SHP77 treated with DMSO at 0.1 percent for 48 hours (cell line): ENCODE results near the gene ZNF524.
A peak's percentile ranks its signal among the peaks of the same experiment; 100 is the strongest.

Experiments
- DNase-seq: peaks from one replicate; lab custom pipeline; 2025; lab: John Stamatoyannopoulos, UW

The ZNF524 gene

GRCh38 chr19:55602104-55603001 lies 2.3 kb downstream of the ZNF524 start:
- DNase-seq: no peak

- DNase-seq: no peak
Observed at GRCh38 chr19:55603115-55603514, 3.0 kb downstream of the ZNF524 start.

- DNase-seq: no peak
Observed at GRCh38 chr19:55603581-55604292, 3.6 kb downstream of the ZNF524 start.

GRCh38 chr19:55605207-55605636 lies 5.1 kb downstream of the ZNF524 start:
- DNase-seq: peak; percentile 90

- peak; percentile 26 for DNase-seq
Observed at GRCh38 chr19:55605637-55606470, 5.8 kb downstream of the ZNF524 start, which contains the start of gene ZNF865. Gene ZNF865, plus strand, starts transcription at chr19:55605647. Its CDS starts 7,972 bp downstream, at chr19:55613619.

GRCh38 chr19:55606471-55606787 lies 6.3 kb downstream of the ZNF524 start:
- no peak for DNase-seq

- DNase-seq: no peak
Observed at GRCh38 chr19:55606817-55607216, 6.7 kb downstream of the ZNF524 start.

GRCh38 chr19:55609326-55609725 lies 9.2 kb downstream of the ZNF524 start:
- no peak for DNase-seq

GRCh38 chr19:55611300-55611982 lies 11.4 kb downstream of the ZNF524 start:
- no peak for DNase-seq

- no peak for DNase-seq
Observed at GRCh38 chr19:55611983-55612645, 12.0 kb downstream of the ZNF524 start.

- DNase-seq: no peak
Observed at GRCh38 chr19:55613396-55613795, 13.3 kb downstream of the ZNF524 start.

- no peak for DNase-seq
Observed at GRCh38 chr19:55613930-55614710, 14.0 kb downstream of the ZNF524 start.

GRCh38 chr19:55614711-55615542 lies 14.8 kb downstream of the ZNF524 start:
- DNase-seq: no peak

GRCh38 chr19:55615543-55616394 lies 15.7 kb downstream of the ZNF524 start:
- DNase-seq: no peak

- DNase-seq: no peak
Observed at GRCh38 chr19:55616395-55616875, 16.3 kb downstream of the ZNF524 start.

GRCh38 chr19:55617426-55617825 lies 17.3 kb downstream of the ZNF524 start:
- DNase-seq: no peak

GRCh38 chr19:55618426-55618825 lies 18.3 kb downstream of the ZNF524 start:
- no peak for DNase-seq

GRCh38 chr19:55619286-55619685 lies 19.2 kb downstream of the ZNF524 start:
- no peak for DNase-seq
